Kidney glomerular epithelial cell (primary cell): ENCODE data around the gene GRID2.
"Not testable (repeated sequence)": the region's sequence is repeated elsewhere in the genome, so short reads cannot be mapped to it uniquely, and the experiment has no call there.

Experiments
- DNase-seq: peaks from one replicate; lab custom pipeline; 2025; lab: John Stamatoyannopoulos, UW

Gene GRID2

DNA sequence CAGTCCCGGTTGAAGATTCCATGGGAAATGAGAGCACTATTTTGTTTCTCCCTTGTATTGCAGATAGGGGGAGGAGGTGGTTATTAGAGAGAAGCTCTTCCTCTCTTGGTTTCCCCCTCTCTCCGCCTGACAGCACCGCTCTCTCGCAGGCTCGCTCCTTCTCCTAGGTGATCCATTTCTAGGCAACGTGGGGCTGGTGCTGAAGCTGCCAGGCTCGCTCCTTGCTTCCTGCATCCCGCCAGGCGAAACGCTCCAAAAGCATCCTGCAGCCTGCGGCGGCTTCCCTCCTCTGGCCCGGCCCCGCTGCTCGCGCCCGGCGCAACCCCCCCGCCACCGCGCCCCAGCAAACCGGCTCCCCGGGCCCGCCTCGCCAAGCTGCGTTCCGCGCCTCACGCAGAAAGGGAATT lies at the start of gene GRID2:
Gene GRID2, plus strand, starts transcription at position 346 of the 407 bp plus-strand sequence.
- no peak for DNase-seq

DNA sequence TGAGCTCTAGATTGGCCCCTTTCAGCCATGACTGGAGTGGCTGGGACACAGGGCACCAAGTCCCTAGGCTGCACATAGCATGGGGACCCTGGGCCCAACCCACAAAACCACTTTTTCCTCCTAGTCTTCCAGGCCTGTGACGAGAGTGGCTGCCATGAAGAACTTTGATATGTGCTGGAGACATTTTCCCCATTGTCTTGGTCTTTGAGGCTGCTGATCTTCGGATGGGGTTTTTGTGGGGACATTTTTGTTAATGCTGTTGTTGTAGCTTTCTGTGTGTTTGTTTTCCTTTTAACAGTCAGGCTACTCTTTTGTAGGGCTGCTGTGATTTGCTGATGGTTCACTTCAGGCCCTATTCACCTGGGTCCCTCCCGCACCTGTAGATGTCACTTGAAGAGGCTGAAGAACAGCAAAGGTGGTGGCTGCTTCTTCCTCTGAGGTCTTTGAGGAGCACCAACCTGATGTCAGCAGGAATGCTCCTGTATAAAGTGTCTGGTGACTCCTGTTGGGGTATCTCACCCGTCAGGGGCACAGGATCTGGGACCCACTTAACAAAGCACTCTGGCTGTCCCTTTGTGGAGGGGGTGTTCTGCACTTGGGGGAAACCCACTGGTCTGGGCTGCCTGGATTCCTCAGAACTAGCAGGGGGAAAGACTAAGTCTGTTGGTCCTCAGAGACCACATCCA lies 49.6 kb upstream of the GRID2 start:
- no peak for DNase-seq

DNA sequence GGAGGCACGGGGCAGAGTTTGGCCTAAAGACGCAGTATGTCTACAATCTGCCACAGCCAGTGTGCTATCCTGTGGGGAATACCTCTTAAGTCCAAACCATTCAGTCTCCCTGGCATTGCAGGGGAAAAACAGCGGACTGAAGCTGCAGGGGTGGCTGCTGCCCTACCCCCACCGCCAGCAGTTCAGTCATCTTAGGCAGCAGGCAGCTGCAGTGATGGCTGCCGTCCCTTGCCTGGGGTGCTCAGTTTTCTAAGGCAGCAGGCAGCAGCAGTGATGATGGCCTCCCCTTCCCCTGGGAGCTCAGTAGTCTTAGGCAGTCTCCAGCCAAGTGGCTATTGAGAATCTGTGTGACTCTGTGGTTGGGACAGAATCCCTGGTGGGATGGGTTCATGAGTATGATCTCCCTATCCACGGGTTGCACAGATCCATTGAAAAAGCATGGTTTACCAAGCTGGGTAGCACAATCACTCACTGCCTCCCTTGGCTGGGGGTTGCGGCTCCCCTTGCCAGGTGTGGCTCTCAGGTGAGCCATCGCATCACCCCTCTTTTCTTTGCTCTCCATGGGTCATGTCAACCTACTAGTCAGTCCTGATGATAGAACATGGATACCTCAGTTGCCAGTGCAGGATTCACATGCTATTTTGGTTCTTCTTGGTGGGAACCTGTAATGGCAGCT lies 48.9 kb upstream of the GRID2 start:
- DNase-seq, result no peak

DNA sequence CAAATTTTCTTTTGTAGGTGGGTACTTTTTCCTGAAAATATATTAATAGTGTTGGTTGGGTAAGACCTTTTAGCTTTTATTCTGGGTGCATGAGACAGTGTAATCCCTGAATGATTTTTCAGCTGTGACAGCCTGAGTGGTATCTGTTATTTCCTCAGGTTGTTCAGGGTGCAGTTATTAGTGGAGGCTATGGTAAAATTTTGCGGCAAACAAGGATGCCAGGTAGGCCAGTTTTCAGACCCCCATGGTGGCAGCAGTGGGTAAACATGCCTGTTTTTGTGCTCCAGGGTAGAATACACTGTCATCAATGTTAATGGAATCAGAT lies 47.9 kb upstream of the GRID2 start:
- DNase-seq, result no peak

DNA sequence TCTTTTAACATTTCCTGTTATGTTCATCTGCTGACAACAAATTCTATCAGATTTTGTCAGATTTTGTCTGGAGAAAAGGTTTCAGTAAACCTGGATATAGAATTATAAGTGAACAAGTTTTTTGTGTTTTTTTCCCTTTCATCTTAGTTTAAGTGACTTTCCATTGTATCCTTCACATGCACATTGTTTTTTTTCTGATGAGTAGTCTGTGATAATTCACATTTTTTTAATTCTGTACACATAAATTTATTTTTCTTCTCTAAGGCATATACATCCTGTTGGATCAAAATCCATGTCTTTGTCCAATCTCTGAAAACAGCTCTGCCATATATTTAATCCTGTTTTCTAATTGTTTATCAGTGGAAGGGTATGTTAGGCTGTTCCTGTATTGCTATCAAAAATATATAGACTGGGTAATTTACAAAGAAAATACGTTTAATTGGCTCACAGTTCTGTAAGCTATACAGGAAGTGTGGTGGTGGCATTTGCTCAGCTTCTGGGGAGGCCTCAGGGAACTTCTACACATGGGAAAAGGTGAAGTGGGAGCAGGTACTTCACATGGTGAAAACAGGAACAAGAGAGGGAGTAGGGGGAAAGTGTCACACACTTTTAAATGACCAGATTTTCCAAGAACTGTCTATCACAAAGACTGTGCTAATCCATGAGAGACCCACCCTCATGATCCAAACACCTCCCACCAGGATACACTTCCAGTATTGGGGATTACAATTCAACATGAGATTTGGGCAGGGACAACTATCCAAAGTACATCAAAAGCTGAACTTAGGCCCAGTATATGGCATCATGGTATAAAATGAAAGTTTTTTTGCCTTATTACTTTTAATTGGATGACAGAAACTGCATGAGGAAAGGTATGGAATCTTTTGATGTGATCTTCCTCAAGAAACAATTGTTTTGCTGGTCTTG lies 45.6 kb upstream of the GRID2 start:
- no peak for DNase-seq

DNA sequence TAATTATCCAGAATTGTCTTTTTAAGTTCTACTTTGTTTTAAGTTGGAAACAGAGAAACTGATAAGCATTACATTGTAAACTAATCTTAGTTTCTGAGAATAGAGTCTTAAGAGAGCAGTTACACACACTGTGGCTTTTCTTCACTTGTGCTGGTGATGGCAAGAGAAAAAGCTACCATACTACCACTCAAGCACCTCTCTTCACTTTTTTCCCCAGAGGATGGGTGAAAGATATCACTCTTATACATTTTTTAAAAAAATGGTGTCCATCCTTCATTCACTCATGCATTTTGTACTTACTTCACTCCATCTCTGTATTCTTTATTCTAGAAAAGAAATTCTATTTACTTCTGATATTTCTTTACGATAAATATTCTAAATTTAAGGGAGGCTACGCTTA lies 42.5 kb upstream of the GRID2 start:
- no peak for DNase-seq

DNA sequence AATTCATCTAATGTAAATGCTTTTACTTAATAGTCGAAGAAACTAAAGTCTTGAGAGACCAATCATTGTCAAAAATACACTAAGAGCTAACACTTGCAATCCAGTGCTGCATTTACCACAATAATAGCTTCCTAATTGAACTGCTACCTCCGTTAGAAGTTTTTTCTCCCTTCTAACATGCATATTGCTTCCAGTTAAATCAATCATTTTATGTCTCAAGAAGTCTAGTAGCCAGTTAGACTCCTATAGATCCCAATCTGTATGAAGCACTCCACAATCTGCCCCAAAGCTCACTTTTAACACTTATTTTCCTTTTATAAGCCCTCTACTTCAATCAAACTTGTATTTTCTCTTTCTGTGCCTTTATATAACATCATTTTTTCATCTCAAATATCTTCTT lies 41.4 kb upstream of the GRID2 start:
- DNase-seq, result no peak

DNA sequence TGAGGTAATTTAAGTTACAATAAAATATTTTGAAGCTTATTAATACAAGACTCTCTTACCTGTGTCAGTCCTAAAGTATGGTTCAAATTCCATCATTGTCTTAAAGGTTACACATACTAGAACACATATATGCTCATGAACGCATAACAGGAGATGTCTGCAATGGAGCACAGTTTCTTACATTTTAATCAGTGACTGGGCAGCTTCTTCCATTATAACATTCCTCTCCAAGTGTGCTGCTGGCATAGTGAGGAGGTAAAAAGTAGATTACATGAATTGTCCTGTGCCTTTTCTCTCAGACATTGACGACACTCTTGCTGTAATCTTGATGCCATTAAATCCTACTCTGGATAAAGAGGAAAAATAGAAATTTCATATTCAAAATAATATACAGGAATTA lies 40.8 kb upstream of the GRID2 start:
- no peak for DNase-seq

DNA sequence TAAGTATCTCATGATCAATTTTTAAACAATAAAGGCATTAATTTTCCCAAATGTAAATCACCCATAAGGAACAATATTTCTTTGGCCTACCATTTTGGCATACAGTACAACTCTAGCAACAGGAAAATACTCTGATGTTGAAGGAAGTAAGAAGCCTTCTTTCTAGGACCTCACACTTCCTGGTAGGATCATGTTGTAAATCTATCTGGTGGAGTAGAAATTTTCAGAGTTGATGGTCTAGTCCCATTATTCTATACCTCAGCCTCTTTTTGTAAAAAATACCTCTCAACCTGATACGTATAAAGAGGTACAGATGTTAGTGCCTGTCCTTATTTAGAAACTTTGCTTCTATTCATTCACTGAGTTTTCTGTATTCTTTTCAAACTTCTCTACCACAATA lies 40.2 kb upstream of the GRID2 start:
- no peak for DNase-seq

DNA sequence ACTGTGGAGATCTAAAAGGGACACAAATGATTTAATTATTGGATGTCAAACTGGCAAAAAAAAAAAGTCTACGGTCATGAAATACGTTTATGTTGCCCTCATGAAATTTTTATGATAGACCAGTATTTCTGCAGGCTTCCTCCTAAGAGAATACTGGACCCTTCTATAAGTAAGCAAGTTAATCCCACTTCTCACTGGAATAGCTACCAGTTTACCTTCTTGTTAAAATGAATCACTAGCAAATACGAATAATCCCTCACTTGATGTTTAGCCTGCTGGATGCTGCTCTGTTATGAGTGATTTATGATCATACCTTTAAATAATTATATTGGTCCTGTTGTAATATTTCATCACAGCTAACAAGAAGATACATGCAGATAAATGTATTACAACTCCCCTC lies 39.6 kb upstream of the GRID2 start:
- no peak for DNase-seq

DNA sequence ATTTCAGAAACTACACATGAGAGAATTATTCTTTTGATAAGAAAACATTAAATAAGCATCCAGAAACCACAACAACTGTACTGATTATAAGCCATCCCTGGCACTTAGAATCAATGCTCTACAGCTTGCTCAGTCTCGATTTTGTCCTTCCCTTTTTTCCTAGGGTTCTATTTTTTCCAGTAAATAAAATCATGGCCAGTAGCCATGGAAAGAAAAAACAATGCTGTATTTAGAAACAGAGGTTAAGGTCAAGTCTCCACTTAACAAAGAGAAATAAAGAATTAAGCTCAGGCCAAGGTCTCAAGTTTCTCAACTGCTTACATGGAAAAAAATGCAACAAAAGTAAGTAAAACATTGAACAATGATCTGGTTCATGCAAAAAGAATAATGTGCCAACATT lies 38.7 kb upstream of the GRID2 start:
- DNase-seq, result no peak

DNA sequence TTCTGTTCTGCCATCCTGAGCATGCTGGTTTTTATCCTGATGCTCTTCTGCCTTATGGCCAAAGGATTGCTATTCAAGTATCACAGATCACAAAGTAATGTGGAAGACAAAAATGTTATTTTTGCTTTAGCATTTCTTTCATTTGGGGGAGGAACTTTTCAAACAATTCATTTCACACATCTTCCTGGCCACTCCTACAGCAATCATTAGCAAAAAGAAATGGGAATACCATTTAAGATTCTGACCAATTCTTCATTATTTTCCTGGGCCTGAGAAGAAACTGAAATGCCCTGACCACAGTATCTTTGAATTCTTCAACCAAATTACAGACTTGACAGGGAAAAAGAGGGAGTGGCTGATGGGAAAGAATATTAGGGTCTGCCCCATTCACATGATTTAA lies 38.0 kb upstream of the GRID2 start:
- no peak for DNase-seq

DNA sequence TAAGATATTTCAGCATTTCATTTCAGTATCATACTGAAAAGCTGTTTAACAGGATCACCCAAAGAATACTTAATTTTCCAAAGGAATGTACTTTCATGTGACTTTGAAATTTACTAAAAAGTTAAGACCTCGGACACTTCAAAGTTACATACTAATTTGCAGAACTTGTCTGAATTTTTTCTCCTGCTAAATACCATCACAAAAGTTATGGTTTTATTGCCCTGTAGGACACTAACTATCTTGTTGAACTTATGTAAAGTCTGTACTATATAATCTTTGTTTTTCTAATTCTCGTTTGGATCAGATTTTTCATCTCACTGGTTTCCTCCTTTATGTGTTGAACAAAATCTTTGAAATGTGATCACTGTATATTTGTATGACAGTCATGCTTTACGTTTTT lies 37.2 kb upstream of the GRID2 start:
- no peak for DNase-seq

DNA sequence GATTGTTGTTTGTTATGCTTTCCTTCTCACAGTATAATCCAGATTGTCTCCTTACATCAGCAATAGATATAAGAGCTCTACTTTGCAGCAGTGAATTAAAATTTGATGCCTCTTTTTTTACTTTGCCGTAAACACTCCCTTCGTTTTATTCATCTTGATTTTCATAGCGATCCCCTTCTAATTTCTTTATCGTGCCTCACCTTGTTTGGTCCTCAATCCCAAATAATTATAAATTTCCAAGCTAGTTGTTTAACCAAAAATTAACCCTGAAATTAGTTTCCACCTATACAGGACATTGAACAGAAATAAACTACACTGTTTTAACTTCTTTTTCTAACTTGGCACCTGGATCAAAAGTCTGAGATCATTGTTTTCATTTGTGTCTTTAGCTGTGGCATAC lies 35.1 kb upstream of the GRID2 start:
- no peak for DNase-seq

DNA sequence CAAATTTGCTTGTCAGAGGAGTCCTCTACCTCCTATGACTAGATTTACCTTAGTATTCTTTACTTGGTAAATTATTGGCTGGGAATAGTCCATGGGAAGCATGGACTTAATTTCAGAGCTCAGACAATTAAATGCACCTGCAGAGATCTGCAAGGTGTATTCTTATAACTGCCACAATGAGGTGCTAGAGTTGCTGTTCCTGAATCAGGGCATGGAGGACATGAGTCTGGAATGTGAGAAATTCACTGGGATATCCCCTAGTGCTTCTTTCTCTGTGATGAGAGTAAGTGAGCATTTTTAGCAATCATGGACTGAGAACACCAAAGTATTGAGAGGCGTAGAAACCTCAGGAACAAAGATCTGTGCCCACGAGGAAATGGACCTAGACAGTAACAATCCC lies 32.9 kb upstream of the GRID2 start:
- peak; percentile 9 for DNase-seq

DNA sequence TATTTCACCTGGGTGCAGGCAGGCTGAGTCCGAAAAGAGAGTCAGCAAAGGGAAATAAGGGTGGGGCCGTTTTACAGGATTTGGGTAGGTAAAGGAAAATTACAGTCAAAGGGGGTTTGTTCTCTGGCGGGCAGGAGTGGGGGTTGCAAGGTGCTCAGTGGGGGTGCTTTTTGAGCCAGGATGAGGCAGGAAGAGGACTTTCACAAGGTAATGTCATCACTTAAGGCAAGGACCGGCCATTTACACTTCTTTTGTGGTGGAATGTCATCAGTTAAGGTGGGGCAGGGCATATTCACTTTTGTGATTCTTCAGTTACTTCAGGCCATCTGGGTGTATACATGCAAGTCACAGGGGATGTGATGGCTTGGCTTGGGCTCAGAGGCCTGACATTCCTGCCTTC lies 32.2 kb upstream of the GRID2 start:
- not testable (repeated sequence) for DNase-seq

DNA sequence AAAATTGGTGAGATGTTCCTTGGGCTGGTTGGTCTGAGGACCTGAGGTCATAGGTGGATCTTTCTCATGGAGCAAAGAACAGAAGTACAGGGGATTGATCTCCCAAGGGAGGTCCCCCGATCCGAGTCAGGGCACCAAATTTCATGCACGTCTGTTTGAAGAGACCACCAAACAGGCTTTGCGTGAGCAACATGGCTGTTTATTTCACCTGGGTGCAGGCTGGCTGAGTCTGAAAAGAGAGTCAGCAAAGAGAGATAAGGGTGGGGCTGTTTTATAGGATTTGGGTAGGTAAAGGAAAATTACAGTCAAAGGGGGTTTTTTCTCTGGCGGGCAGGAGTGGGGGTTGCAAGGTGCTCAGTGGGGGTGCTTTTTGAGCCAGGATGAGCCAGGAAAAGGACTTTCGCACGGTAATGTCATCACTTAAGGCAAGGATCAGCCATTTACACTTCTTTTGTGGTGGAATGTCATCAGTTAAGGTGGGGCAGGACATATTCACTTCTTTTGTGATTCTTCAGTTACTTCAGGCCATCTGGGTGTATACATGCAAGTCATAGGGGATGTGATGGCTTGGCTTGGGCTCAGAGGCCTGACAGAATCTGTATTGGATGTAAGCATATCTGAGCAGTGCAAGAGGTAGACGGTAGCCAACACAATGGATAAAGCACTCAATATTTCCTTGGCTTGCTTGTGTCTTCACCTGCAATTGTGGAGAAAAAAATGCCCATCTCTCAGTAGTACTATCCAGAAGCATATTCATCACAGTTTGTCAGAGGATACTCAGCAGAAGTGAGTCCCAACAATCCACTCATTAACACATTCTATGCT lies 26.5 kb upstream of the GRID2 start:
- DNase-seq, result not testable (repeated sequence)

DNA sequence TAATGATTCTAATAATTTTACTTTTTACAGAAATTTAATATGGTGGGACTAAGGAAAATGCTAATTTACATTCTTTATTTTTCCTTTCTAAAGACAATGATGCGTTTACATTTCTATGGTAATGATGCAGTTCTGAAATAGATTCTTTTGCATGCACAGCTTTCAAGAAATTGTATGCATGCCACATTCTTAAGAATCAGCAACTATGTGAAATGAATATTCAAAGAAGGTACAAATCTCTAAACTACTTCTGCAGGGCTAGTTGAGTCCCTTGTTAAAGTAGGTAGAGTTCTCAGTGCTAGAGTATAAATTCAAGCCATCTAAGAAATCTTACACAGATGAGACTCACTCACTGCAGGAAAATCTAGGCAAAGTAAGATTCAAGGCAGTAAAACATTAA lies 24.5 kb upstream of the GRID2 start:
- DNase-seq, result no peak

DNA sequence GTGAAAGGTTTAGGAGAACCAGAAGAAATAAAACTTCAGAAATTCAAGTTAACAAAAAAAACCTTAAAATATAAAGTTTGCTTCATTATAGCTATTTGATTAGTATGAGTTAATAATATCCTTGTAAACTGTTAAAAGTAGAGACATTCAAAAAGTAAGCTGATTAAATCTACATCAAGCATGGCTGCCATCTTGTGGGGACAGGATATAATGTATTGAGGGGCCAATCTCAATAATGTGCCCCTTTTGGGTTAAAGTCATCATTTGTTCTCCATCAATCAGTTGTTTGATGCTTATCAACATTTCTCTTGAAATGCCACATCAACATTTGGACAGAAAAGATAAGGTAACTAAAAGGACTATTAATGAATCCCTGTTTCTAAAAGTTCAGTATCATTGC lies 4.6 kb upstream of the GRID2 start:
- DNase-seq, result no peak

DNA sequence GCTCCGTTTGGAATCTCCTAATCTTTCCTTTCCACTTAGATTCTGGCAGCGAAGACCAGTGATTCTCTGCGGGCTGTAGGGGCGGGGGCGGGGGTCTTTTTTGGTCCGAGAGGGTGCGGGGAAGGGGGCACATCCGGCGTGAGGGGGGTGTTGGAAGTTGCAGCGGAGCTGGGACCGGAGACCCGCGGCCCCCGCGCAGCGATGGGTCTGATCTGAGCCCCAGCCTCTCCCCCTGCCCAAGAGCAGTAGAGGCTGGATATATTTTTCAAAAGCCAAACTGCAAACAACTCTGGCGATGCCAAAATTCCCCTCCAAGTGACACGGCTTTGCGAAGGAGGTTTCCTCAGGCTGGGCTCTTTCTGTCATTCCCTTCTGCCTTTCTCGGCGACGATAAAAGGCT lies 355 bp downstream of the GRID2 start:
- DNase-seq, result no peak

DNA sequence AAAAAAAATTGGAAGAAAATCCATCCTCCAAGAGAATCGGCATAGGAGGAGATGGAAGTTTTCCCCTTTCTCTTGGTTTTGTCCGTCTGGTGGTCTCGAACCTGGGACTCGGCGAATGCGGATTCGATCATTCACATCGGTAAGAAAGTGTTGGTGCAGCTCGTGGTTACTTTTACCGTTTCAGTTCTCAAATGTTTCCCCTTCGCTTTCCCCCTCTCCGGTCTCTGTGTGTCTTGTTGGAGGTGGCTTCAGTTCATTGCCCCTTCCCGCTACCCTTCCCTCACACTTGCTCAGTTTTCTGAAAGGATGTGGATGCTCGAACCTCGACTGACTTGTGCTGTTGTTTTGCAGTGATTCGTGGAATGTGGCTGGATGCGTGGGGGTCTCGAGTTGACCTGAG lies 840 bp downstream of the GRID2 start:
- DNase-seq, result no peak

DNA sequence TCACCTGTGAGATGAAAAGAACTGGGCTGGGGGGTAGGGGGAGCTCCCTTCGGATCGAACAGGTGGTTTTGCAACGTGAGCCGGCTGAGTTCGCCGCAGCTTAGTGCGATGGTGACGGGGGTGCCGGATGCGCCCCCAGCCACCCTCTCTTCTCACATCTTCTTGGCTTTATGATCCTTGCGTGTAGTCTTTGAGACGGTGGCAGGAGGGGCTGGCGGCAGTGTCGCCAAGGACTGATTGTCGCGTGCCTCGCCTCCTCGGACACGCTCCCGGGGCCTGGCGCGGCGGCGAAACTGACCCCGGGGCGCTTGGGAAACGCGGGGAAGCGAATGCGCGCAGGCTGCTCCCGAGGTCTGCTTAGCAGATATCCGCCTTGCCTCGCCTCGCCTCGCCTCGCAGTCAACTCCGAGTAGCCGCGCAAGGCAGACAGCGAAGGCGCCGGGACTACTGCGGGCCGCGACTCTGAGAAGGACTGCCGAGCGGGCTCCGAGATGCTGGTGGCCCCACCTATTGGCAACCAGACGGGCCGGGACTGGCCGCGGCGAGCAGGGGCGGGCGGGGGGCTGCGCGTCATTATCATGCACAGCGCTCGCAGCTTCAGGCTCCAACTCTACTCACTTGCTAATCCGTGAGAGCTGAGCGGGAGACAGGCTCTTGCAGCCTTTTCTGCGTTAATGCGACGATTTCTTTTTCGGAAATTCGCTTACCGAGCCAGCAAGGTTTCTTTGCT lies 1.5 kb downstream of the GRID2 start:
- peak; percentile 33 for DNase-seq
